KG1 (cell line): Measurements from ENCODE around the gene ADD2.

Experiments
- DNase-seq: peaks from one replicate; lab custom pipeline; 2025; lab: John Stamatoyannopoulos, UW

The ADD2 gene

GRCh38 chr2:70697603-70698383 is 70.2 kb downstream of the ADD2 start:
- DNase-seq: no peak

- DNase-seq: no peak
Measured at GRCh38 chr2:70696142-70696541, 71.9 kb downstream of the ADD2 start.

- DNase-seq: no peak
Measured at GRCh38 chr2:70692256-70692655, 75.7 kb downstream of the ADD2 start.

GRCh38 chr2:70691497-70692140 is 76.4 kb downstream of the ADD2 start:
- no peak for DNase-seq

GRCh38 chr2:70690846-70691245 is 77.2 kb downstream of the ADD2 start:
- no peak for DNase-seq

DNA sequence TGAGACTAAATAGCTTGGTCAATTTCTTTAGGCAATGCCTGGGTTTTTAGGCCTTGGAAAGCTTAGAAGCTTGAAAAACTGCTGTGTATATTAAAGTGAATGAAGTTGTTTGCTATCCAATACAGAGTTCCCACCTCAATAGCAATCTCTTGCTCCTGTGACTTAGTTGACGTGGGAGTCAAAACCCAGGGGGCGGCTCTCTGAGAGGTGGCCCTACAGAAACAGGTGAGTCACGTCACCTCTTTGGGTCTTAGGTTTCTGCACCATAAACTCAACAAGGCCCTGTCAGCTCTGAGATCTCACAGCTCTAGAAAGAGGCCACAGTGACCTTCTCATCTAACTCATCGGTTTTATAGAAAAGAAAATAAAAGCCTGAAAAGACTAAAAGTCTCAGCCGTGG is 79.6 kb downstream of the ADD2 start:
- no peak for DNase-seq

DNA sequence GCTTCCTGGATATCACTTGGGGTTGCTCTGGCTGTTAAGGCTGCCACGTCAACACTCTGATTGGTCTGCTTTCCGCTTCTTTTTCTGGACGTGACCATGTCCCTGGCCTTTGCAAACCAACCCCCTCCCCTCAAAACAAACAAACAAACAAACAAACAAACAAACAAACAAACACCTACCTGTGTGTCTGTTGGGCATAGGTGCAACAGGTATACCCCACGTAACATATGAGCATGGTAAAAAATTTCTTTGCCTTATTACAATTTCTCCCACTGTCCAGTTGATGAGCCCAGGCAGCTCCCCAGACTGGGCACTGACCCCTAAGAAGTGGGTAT is 80.6 kb downstream of the ADD2 start:
- no peak for DNase-seq

DNA sequence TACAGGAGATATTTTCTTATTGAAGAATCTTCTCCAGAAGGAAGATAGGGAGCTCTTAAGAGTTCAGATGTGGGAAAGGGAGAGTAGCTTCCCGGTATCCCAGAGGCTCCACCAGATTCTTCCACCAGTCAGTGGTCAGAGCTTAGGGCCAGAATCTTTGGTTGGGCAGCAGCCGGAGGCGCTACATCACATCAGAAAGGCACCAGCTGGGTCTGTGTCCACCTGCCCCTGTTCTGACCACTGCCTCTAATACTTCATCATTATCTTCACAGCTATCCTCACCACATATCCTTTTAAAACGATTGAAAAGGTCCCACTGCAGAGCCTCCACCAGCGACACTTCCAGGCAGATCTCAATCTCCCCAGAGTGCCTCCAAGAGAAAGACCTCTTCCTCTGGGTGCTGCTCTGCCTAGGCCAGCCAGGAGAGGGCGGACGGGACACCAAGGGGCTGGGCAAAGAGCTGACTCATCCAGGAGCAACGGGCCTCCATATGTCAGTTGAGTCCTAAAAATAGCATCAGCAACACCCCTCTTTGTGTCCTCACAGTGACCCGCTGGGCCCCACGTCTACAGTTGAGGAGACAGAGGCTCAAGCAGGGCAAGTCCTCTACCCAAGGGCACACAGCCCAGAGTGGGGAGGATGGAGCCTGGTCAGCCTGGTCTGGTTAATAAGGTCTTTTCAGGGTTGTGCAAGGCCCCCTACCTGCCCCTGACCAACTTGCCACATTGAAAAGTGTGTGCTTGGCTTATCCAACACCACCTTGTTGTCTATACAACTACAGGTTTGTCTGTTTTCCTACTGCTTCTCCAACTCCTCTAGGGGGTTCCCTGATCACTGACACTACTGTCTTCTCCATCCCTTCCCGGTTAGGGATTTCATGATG is 81.2 kb downstream of the ADD2 start:
- no peak for DNase-seq

DNA sequence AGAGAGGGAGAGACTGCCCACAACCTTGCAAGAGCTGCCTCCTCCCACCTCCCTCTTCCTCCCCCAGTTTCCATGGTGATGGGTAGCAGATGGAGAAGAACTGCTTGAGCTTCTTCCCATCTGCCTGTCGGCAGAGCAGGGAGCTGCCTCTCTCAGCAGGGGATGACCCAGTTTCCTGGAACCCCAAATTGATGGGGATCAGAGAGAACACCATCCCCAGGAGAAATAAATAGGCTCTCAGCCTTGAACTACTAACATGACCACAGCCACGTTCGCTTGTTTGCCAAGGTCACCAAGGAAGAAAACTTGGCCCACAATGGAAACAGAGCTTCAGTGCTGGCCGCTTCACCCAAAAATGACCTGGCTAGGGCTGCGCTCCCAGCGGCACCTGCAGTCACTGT is 82.2 kb downstream of the ADD2 start:
- DNase-seq: no peak

DNA sequence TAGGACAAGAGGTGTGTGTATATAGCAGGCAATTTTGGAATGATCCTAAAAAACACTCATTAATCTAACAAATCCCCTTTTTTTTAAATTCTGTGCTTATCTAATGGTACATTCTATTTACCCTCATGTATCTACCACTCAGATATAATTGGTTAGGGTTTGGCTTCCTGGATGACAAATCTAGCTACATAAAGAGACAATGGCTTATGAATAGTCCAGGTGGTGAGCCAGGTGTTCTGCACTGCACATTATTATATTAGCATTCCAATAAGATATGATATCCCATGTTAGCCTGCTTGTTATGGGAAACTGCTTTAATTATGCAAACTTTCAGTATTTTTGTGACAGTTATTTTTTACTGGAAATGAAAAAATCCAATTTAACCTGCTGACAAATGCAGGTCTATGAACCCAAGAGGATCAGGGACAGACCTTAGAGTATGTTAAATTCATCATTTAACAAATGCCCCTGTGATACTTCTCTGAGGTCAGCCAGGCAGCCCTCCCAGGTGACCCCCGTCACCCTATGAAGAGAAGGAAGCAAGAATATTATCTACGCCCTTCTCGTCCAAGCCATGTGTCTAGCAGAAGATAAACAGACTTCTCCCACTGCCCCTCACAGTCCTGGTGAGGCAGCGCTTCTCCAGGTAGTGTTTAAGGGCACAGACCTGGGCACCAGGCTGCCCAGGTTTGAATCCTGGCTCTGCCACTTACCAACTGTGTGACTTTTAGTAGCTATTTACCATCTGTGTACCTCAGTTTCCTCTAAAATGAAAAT is 83.0 kb downstream of the ADD2 start:
- DNase-seq: no peak

GRCh38 chr2:70683455-70683854 is 84.5 kb downstream of the ADD2 start:
- no peak for DNase-seq

DNA sequence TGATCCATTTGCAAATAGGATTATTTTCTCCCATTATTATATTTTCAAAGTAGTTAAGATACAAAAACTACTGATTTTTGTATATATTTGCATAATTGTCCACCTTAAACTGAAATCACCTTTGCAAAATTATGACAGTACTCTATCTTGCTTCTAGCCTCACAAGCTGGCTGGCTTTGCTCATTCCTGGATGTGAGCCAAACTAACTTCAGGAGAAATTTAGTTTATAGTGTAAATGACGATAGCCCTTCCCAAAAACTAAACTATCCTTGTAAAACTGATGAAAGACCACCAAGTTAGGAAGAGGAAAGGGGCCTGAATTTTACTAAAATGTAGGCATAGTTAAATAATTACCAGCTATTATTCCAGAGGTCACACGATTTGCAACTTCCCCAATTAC is 87.3 kb downstream of the ADD2 start:
- no peak for DNase-seq

DNA sequence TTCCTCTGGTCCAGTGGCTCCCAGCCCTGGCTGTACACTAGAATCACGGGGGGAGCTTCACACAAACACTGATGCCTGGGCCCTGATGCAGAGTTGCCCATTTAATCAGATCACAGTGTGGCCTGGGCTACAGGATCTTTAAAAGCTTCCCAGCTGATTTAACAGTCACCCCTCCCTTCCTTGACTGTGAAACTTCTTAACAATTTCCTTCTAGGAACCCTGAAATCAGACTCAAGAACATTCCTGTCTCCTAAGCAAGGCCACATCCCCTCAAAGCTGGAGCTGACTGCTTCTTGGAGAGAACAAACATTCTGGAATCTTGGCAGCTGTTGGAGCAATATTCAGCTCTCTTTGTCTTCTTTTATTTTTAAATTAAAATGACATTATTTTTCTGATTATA is 88.7 kb downstream of the ADD2 start:
- DNase-seq: no peak

GRCh38 chr2:70678576-70679143 is 89.3 kb downstream of the ADD2 start:
- DNase-seq: no peak

DNA sequence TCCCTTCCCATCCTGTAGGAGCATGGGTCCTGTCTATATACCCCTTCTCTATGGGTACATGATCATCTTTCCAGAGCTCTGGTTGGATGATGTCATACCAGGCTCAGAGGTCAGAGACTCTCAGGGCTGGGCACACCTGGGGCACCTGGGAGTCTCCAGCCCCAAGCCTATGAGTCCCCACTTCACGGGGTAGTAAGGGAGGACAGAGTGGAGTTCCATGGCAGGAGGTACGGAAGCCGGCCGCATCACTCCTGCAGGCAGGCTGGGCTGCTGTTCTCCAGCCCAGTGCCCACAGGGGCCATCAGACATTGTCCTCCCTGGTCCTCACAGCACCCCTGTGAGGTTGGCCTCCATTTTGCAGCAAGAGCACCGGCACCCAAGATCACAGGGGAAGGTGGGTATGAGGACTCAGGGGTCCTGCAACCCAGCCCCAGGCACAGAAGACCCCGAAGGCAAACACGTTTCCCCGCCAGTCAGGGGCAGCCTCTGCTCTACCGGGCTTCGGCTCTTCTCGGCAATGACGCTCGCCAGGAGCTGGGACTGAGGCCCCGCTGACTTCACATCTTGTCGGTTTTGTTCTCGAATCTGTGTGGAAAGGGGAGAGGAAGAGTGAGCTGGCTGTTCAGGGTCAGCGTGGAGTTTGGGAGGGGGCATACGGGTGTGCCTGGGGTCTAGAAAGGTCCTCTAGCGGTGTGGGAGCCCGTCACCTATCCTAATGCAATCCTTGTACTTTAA is 91.5 kb downstream of the ADD2 start:
- no peak for DNase-seq

- DNase-seq: no peak
Measured at GRCh38 chr2:70675862-70676261, 92.1 kb downstream of the ADD2 start.

- DNase-seq: no peak
Measured at GRCh38 chr2:70674636-70675430, 93.2 kb downstream of the ADD2 start.

DNA sequence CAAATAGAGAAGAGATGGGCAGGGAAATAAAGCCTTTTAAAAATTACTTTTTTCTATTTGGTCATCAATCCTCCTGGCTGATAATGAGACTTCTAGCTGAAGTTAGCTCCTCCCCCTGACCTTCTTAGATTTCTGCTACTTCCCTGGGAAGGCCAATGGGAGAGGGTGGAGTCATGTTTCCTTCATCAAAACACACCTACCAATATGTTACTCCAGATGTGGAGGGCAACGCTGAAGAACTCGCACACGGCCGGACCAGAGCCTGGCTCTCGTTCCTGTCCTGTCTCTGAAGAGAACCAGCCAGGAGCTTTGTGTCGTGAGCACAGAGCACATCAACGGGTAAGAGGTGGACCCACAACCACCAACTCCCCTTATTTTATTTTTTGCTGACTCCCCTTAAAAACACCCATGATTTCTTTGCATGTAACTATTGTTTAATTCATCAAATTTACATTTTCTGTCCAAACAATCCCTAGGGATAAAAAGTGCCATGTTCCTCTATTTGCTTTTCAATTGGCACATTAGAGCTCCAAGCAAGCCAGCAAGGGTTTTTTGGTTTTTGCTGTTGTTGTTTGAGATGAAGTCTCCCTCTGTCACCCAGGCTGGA is 94.9 kb downstream of the ADD2 start:
- no peak for DNase-seq

- no peak for DNase-seq
Measured at GRCh38 chr2:70671092-70671675, 96.8 kb downstream of the ADD2 start.
